IPS DF 4.7 (cell line): ENCODE results near the gene RASSF8.

Experiments used
- DNase-seq: peaks from one replicate; pipeline ENCODE4 v3.0.0-alpha.2; 2013; ENCODE audit warnings: low spot score; ENCODE audit errors: extremely low read depth

The RASSF8 gene

GRCh38 chr12:26102953-26103352 lies 144.5 kb downstream of the RASSF8 start:
- no peak for DNase-seq

GRCh38 chr12:26106347-26106746 lies 147.9 kb downstream of the RASSF8 start:
- DNase-seq = no peak

GRCh38 chr12:26108915-26109314 lies 150.4 kb downstream of the RASSF8 start:
- no peak for DNase-seq

- DNase-seq = no peak
Measured at GRCh38 chr12:26109343-26109881, 150.9 kb downstream of the RASSF8 start.

GRCh38 chr12:26112232-26112631 lies 153.8 kb downstream of the RASSF8 start:
- DNase-seq = no peak

- DNase-seq = no peak
Measured at GRCh38 chr12:26112703-26113147, 154.2 kb downstream of the RASSF8 start.

GRCh38 chr12:26113181-26113654 lies 154.7 kb downstream of the RASSF8 start:
- DNase-seq = no peak

- DNase-seq = no peak
Measured at GRCh38 chr12:26113853-26114719, 155.6 kb downstream of the RASSF8 start.

- no peak for DNase-seq
Measured at GRCh38 chr12:26114720-26115401, 156.4 kb downstream of the RASSF8 start.

- no peak for DNase-seq
Measured at GRCh38 chr12:26116829-26117715, 158.6 kb downstream of the RASSF8 start.

GRCh38 chr12:26118308-26118707 lies 159.8 kb downstream of the RASSF8 start:
- DNase-seq = no peak

- DNase-seq = no peak
Measured at GRCh38 chr12:26119391-26119989, 161.0 kb downstream of the RASSF8 start.

GRCh38 chr12:26120561-26121274 lies 162.2 kb downstream of the RASSF8 start:
- no peak for DNase-seq

- DNase-seq = no peak
Measured at GRCh38 chr12:26121323-26122060, 163.0 kb downstream of the RASSF8 start.

- DNase-seq = no peak
Measured at GRCh38 chr12:26122061-26122680, 163.7 kb downstream of the RASSF8 start.

GRCh38 chr12:26122681-26123481 lies 164.4 kb downstream of the RASSF8 start:
- no peak for DNase-seq

- no peak for DNase-seq
Measured at GRCh38 chr12:26123482-26123980, 165.0 kb downstream of the RASSF8 start.
